GM19397 (cell line): ENCODE data around the gene TRAF6.

Experiments
- ATAC-seq: cut with Tn5 transposase; IDR thresholded peaks from one replicate; pipeline ENCODE4 v1.9.1; 2021; ENCODE audit warnings: mild to moderate bottlenecking, moderate library complexity; ENCODE audit not compliant: unreplicated experiment

TRAF6 gene

GRCh38 chr11:36459046-36459445 lies 51.0 kb downstream of the TRAF6 start:
- no peak for ATAC-seq

GRCh38 chr11:36458129-36458915 lies 51.8 kb downstream of the TRAF6 start:
- ATAC-seq = no peak

DNA sequence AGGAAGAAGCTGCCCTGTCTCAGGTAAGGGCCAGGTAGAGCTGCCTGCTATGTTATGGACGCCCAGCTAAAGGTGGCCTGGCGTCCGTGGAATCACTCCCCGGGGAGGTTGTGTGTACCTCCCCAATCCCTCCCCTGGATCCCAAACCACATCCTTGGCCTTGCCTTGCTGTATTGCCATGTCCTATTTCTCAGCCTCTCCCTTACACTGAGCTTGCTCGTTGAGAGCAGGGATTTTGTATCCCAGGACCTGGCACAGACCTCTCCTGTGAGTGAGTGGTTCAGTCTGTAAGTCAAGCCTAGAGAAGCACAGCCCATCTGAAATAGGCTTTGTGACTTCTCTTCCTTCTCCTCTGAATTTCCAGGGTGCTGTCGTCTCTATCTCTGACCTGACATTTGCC lies 53.9 kb downstream of the TRAF6 start:
- no peak for ATAC-seq

DNA sequence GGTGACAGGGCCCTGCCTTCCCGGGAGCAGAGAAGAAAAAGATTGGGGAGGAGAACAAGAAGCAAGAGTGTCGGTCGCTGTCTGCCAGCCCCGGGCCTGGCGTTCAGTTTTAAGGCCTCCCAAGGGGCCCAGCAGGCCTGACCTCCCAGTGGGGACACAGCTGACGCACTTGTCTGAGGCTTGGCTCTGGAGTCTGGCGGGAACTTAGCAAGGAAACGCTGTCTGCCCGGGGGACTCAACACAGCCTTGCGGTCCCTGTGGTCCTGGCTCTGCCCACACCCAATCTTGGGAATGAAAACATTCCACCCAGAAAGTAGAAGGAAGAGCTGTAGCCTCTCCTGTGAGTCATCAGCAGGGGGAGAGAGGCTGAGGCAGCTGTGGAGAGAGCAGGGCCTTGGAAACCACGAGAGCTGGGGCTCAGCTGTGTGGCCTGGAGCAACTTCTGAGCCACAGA lies 54.4 kb downstream of the TRAF6 start:
- no peak for ATAC-seq

DNA sequence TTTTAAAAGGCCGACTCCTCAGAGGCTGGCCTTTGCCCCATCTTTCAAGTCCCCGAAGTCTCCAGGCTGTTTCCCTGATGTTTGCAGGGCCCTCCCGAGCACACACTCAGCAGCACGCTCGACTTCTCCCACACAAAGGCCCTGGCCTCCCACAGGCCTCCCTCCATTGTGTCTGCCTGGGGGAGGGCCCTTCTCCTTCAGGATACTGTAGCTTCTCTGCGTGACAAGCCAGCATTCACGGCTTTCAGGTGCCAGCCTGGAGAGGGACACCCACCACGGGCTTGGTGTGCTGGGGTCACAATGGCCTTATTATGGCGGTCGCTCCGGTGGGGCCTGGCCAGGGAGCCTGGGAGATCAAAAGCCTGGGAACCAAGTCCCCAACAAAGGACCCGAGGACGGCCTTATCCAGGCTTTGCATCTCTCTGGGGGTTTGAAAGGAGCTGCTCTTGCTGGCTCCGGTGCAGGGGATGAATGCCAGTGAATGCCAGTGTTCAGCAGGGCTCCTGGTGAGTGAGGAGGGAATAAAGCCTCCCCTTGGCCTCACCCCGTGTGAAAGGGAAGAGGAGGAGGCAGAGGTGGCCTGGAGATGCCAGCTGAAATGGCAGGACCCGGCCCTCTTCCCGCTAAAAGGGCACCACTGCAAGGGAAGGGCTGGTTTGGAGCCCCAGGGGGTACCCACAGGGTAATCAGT lies 55.0 kb downstream of the TRAF6 start:
- no peak for ATAC-seq

DNA sequence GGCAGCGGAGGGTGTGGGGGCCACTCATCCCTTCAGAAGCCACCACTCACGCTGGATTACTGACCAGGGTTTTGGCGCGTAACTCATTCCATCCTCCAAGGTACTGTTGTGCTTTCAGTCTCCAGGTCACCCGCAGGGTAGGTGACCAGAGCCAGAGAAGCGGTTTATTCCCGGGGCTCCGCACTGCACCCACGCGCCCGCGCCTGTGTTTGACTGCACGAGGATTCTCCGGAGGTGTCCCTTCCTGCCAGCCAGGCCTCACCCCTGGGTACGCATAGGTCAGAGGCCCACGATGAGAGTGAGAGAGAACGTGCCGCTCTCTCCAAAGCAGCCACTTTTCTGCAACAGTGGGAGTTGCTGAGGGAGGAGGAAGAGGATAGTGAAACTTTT lies 55.5 kb downstream of the TRAF6 start:
- ATAC-seq = no peak

- ATAC-seq = no peak
Measured at GRCh38 chr11:36453678-36454077, 56.4 kb downstream of the TRAF6 start.

DNA sequence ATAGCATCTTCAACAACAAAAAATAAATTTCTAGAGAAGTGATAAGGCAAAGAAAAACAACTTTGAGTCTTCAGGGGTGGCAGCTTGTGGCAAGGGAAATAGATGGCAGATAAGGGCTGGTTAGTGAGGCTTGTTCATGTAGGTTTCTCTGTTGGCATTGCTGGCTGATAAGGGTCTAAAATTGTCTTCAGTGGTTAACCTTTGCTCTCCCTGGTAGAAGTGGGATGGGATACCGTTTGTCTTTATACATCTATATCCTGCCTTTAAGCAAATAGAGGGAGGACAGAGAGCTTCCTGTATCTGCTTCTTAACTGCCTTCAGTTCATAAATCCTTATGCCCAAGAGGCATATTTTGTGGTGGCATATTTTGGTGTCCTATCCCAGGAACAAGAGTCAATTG lies 57.1 kb downstream of the TRAF6 start:
- ATAC-seq = no peak

DNA sequence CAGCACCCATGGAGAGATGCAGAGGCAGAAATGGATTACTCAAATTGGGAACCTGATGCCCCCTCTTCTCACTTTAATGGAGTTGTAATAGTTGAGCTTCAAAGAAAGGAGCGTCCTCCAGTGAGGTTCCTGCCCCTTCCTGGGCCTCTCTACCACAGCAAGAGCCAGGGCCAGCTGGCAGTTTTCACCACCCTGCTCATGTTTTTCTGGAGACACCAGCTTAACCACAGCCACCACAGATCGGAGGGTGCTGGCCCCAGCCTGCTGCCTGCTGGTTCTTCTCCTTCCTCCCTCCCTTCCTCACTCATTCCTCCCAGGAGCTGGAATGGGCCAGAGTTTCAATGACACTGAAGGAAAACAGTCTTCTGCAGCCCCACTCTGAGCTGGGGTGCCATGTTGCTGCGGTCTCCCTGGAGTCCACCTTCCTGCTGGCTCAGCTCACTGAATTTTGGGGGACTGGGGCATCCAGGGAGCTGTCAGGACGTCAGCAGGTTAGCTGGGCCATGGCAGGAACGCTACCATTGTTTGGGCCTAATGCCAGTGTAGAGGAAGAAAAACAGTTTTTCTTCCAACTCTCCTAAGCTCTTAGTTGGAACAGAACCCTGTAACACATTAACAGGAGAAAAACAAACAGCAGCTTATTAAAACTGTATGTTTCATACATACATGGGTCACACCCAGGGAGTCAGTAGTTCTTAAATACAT lies 57.7 kb downstream of the TRAF6 start:
- no peak for ATAC-seq

DNA sequence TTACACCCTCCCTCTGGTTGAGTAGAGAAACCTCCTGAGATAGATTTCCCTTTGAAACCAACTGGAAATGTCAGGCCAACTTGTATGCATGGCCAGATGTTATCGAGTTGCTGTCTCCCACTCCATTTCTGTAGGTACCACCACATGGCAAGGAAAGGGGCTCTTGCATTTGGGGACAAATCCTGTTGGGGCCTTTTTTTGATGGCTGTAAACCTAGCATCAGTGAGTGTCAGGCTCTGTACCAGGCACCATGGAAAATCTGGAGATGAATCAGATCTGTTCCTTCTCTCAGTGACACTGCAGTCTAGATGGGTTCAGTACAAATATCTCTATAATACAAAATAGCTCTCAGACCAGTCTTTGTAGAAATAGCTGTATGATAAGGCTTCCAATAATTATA lies 58.4 kb downstream of the TRAF6 start:
- ATAC-seq = no peak

- ATAC-seq = no peak
Measured at GRCh38 chr11:36451045-36451444, 59.0 kb downstream of the TRAF6 start.

DNA sequence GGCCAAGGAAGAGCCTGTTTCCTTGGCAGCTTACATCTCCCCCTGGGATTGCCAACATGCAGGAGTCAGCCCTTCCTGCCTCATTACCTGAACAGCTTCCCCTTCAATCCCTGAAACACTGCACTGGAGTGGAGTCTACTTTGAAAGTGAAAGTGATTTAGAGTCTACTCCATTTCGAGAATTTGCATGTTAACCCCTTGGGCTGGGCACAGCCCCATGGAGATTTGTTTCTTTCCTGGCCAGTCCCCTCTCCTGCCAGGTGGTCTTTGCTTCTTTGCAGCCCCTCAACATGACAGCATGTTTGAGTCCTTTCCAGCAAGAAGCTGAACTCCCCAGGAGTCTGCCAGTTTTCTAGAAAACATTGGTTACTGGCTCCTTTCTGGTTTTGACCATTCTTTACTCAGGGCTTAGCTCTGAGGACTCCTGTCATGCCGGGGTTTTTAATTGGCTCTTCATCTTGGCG lies 59.9 kb downstream of the TRAF6 start:
- no peak for ATAC-seq

DNA sequence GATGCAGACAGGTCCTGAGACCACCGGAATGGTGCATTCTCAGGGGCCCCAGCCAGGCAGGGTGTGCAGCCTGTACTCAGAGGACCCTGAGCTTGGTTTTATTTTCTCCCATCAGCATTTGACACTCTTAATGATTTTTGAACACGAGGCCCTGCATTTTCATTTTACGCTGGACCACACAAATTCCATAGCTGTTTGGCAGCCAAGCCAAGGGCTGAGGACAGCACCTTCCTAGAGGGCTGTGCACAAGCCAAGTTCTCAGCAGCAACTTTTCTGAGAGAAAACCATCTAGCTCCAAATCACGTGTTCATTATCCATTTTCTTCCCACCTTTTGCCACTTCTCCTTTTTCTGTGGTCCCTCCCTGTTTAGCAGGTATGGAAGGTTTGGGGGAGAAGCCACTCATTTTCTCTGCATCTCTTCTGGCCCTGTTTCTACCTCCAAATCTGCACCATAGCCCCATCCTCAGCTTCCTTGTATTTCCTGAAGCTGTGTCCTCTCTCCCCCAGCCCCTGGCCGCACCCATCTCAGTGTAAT lies 60.4 kb downstream of the TRAF6 start:
- ATAC-seq = no peak

DNA sequence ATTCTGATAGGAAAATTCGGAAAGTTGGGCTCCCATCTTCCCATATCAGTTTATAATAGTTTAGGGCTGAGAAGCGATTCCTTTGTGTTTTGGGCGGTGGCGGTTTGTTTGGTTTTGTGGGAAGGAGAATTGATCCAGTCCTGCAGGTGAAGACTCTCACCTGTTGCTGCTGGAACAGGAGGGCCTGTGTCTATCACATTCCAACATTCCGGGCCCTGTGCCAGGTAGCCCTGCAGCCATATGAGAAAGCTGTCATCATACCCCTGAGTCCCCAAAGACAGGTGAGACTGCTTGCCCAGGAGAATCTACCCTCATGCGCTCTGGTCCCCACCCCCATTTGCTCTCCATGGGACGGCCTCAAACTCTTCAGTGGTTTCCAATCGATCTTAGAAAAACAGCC lies 62.1 kb downstream of the TRAF6 start:
- no peak for ATAC-seq

DNA sequence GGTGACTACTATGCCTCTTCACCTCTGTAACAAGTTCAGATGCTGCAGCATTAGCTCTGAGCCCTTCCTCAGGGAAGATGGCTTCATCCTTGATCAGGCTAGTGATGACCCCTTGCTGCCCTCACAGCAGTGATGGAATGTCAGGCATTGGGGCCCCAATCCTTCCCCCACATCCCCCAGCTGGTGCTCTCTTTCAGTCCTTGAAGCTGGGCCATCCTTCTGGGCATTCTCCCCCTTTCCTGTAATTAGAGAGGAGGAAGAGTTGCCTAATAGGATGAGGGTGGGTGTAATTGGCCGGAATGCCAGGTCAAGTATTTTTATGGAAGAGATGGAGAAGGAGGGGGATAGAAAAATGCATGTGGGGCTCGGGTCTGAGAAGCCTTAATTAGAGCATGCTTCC lies 62.6 kb downstream of the TRAF6 start:
- no peak for ATAC-seq

DNA sequence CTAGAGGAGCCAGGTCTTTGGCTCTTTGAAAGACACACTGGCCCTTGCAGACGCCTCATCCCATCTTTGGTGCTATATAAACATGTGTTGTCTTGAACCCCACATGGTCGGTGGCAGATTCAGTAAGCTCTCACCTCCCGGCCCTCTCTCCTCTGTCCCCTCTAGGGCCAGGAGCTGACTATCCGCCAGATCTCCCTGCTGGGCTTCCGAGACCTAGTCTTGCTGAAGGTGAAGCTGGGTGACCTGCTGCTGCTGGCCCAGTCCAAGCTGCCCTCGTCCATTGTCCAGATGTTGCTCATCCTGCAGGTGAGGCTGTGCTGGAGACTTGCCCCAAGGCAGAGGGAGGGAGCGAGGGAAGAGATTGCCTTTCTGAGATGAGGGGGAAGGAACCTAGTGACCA lies 63.9 kb downstream of the TRAF6 start:
- ATAC-seq = no peak

DNA sequence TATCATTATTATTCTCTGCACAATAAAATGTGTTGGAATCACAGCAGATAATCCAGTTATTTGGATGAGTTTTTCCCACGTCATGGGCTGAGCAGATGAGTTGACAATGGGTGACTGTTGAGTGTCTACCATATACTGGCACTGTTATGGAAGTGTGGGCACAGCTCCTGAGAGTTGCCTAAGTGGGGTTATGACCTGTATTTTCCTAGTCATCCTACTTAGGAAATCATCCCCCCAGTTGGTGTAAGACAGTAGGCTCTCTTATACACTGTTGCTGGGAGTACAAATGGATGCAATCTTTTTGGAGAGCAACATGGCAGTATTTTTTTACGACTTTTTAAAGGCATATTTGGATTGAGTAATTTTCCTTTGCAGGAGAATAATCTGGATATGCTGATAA lies 66.4 kb downstream of the TRAF6 start:
- ATAC-seq = no peak

GRCh38 chr11:36441610-36442208 lies 68.4 kb downstream of the TRAF6 start:
- ATAC-seq = peak; percentile 67

DNA sequence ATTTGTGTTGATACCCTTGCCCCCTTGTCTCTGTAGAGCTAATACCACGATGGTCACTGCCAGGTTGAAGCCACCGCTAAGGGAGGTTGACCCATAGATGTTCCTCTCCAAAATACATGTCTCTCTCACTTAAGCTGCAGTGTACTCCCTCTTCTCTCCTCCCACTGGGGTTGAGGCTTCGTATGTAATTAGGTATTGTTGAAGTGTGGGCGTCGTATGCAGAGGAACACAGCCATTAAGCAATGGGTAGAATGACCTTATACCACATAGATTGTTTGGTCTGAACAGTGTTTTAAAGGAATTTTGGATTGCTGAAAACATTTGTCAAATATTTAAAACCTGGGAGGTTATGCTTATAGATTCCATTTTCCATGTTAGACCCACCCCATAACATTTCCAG lies 71.9 kb downstream of the TRAF6 start:
- ATAC-seq = no peak

DNA sequence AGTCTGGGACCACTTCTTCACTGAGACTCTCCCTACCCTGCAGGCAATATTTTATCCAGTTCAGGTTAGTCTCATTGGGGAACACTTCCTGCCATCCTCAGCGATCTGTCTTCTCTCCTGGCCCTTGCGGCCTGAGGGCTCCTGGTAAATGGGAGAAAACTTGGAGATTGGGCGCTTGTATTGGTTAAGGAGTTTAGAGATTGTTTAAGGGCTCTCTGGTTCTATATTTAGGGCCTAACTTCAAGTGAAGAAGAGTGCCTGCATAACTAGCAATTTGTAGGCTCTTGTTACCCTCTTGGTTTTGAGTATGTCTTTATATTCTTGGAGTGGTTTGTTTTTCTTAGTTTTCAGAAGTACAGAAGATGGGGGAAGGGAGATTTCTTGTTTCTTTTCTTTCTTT lies 72.7 kb downstream of the TRAF6 start:
- ATAC-seq = no peak
